Ishikawa (cell line): ENCODE measurements around the gene MGMT.

Experiments used
- CEBPB ChIP-seq: IDR thresholded peaks from 2 replicates; pipeline ENCODE4 v1.6.1; 2012
- CREB1 ChIP-seq: IDR thresholded peaks from 2 replicates; pipeline ENCODE4 v1.6.1; 2012; ENCODE audit warnings: low read depth
- EGR1 ChIP-seq: IDR thresholded peaks from 2 replicates; pipeline ENCODE4 v1.6.1; 2012
- EP300 ChIP-seq: IDR thresholded peaks from 2 replicates; pipeline ENCODE4 v1.6.1; 2012; ENCODE audit warnings: borderline replicate concordance
- FOXM1 ChIP-seq: IDR thresholded peaks from 2 replicates; pipeline ENCODE4 v1.6.1; 2012; ENCODE audit warnings: low read depth, borderline replicate concordance
- NFIC ChIP-seq: IDR thresholded peaks from 2 replicates; pipeline ENCODE4 v1.6.1; 2012
- RAD21 ChIP-seq: IDR thresholded peaks from 2 replicates; pipeline ENCODE4 v1.6.1; 2012; ENCODE audit warnings: low read depth
- TAF1 ChIP-seq: IDR thresholded peaks from 2 replicates; pipeline ENCODE4 v1.6.1; 2012; ENCODE audit warnings: low read depth, mild to moderate bottlenecking
- TCF12 ChIP-seq: IDR thresholded peaks from 2 replicates; pipeline ENCODE4 v1.6.1; 2012; ENCODE audit warnings: low read depth
- TEAD4 ChIP-seq: IDR thresholded peaks from 2 replicates; pipeline ENCODE4 v1.6.1; 2012
- YY1 ChIP-seq: IDR thresholded peaks from 2 replicates; pipeline ENCODE4 v1.6.1; 2012; ENCODE audit warnings: low read depth
- ZBTB7A ChIP-seq: IDR thresholded peaks from 2 replicates; pipeline ENCODE4 v1.6.1; 2012; ENCODE audit warnings: low read depth
- TF ChIP-seq, protein P1 (sequence below): IDR thresholded peaks from 2 replicates; pipeline ENCODE4 v1.6.1; 2012
- TF ChIP-seq, protein P2 (sequence below): IDR thresholded peaks from 2 replicates; pipeline ENCODE4 v1.6.1; 2012; ENCODE audit warnings: low read depth, mild to moderate bottlenecking
- TF ChIP-seq, protein P3 (sequence below): IDR thresholded peaks from 2 replicates; pipeline ENCODE4 v1.6.1; 2012

MGMT gene

DNA sequence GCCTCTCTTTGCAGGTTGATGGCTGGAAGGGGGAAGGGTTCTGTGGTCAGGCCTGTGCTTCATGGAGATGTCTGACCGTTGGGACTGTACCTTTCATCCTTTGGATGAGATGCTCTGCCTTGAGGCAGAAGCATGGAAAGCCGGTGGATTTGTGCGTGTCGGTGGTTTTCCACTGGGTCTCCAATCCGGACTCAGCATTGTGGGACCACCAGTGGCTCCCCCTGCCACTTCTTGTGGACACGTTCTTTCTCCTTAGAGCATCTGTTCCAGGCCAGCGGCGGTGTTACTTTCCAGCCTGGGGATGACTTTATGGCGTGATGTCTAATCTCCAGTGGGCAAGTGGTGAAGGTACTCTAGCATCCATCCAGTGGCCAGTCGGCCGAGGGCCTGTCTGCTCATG, 178.4 kb downstream of the MGMT start:
- TF ChIP-seq EP300: no peak
- no peak for TF ChIP-seq TAF1
- no peak for TF ChIP-seq CEBPB
- TF ChIP-seq NFIC: no peak
- TF ChIP-seq EGR1: no peak
- TF ChIP-seq, protein P1, sequence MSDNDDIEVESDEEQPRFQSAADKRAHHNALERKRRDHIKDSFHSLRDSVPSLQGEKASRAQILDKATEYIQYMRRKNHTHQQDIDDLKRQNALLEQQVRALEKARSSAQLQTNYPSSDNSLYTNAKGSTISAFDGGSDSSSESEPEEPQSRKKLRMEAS: no peak
- no peak for TF ChIP-seq RAD21
- no peak for TF ChIP-seq YY1
- no peak for TF ChIP-seq CREB1
- TF ChIP-seq, protein P2, sequence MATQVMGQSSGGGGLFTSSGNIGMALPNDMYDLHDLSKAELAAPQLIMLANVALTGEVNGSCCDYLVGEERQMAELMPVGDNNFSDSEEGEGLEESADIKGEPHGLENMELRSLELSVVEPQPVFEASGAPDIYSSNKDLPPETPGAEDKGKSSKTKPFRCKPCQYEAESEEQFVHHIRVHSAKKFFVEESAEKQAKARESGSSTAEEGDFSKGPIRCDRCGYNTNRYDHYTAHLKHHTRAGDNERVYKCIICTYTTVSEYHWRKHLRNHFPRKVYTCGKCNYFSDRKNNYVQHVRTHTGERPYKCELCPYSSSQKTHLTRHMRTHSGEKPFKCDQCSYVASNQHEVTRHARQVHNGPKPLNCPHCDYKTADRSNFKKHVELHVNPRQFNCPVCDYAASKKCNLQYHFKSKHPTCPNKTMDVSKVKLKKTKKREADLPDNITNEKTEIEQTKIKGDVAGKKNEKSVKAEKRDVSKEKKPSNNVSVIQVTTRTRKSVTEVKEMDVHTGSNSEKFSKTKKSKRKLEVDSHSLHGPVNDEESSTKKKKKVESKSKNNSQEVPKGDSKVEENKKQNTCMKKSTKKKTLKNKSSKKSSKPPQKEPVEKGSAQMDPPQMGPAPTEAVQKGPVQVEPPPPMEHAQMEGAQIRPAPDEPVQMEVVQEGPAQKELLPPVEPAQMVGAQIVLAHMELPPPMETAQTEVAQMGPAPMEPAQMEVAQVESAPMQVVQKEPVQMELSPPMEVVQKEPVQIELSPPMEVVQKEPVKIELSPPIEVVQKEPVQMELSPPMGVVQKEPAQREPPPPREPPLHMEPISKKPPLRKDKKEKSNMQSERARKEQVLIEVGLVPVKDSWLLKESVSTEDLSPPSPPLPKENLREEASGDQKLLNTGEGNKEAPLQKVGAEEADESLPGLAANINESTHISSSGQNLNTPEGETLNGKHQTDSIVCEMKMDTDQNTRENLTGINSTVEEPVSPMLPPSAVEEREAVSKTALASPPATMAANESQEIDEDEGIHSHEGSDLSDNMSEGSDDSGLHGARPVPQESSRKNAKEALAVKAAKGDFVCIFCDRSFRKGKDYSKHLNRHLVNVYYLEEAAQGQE: no peak
- no peak for TF ChIP-seq TCF12
- TF ChIP-seq, protein P3, sequence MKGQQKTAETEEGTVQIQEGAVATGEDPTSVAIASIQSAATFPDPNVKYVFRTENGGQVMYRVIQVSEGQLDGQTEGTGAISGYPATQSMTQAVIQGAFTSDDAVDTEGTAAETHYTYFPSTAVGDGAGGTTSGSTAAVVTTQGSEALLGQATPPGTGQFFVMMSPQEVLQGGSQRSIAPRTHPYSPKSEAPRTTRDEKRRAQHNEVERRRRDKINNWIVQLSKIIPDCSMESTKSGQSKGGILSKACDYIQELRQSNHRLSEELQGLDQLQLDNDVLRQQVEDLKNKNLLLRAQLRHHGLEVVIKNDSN: no peak
- TF ChIP-seq TEAD4: no peak
- TF ChIP-seq FOXM1: no peak

DNA sequence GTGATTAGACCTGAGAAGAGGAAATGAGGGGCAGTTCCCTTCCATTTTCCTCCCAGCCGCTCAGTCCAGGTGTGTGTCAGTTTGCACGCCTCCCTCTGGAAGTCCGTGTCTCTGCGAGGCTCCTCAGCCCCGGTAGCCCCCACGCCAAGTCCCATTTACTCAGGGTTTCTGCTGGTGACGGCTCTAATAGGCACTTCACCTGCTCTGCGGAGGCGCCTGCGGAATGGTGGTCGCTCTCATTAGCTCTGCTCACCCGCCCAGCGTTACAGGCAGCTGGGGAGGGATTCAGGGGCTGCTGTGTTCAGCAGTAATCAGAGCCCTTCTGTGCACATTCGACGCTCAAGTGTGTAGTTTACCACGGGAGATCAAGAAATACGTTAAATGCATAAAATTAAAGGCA, 179.9 kb downstream of the MGMT start:
- no peak for TF ChIP-seq ZBTB7A
- TF ChIP-seq, protein P2: no peak
- no peak for TF ChIP-seq FOXM1
- TF ChIP-seq NFIC: no peak
- no peak for TF ChIP-seq TCF12
- no peak for TF ChIP-seq CEBPB
- TF ChIP-seq, protein P1: no peak
- no peak for TF ChIP-seq RAD21
- TF ChIP-seq, protein P3: no peak

DNA sequence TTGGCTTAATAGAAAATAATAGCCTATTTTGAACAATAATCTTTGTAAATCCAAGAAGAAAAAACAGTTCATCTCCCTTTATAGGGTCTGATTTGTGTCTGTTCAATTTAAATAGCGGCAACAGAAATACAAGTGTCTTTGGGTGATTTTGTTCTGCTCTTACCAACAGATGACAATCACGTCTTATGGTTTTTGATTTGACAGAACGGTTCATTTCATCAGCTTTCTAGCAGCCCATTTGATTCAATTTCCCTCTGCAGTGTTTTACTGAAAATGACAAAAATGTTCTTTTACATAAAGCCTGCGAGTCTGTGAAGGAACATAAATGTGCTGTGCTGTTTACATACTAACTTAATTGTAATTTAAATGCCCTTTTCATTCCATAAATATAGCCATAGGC, 180.5 kb downstream of the MGMT start:
- TF ChIP-seq TCF12: no peak
- no peak for TF ChIP-seq YY1
- TF ChIP-seq TAF1: no peak
- TF ChIP-seq RAD21: no peak
- no peak for TF ChIP-seq CREB1
- TF ChIP-seq, protein P1: no peak
- no peak for TF ChIP-seq NFIC
- TF ChIP-seq FOXM1: no peak
- TF ChIP-seq, protein P3: no peak
- no peak for TF ChIP-seq CEBPB
- no peak for TF ChIP-seq EP300
- TF ChIP-seq, protein P2: no peak
- TF ChIP-seq ZBTB7A: no peak
- no peak for TF ChIP-seq TEAD4
- no peak for TF ChIP-seq EGR1

DNA sequence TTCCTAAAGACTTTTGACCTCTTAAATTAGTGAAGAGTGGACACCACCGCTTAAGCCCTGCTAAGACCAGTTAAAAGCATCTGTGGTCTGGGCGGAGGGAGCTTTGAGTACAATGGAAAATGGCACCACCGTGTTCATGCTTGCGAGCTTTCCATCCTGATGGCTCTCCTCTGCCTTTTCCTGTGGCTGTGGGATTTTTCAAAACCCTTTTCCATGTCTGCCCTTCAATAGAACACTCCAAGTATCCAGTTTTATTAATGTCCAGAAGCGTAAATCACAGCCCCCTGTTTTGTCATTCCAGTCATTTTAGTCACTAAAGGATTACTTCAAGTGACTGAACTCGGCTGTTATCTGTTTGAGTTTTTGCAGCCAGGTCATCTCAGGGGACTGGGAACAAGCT, 181.8 kb downstream of the MGMT start:
- TF ChIP-seq, protein P3: no peak
- TF ChIP-seq, protein P1: no peak
- TF ChIP-seq TCF12: no peak
